SKM-1 treated with dmso at 0.1 percent for 144 hours (cell line): ENCODE measurements around the gene RELN.

Source experiments
- DNase-seq: peaks from one replicate; lab custom pipeline; 2025; ENCODE audit not compliant: unreplicated experiment; lab: John Stamatoyannopoulos, UW

The RELN gene

GRCh38 chr7:103437623-103438022 lies 551.8 kb downstream of the RELN start:
- DNase-seq, result no peak

DNA sequence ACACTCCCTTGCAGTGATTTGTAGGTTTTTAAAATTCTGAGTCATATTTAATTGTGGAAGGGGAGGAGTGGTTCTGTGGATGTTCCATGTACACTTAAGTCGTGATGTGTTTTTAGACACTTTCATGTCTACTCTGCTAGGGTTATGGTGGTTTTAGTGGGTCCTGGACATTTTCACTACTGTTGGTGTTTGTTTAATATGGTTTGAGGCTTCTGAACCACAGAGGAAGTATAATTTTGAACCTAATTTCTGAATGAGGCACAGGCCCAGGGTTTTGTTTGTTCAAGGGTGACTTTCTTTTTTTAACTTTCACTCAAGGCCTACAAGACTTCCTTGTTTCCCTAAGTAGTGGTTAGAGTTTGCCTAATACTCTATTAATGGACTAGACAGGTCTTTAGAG lies 556.7 kb downstream of the RELN start:
- DNase-seq, result no peak

GRCh38 chr7:103425177-103425576 lies 564.3 kb downstream of the RELN start:
- no peak for DNase-seq

DNA sequence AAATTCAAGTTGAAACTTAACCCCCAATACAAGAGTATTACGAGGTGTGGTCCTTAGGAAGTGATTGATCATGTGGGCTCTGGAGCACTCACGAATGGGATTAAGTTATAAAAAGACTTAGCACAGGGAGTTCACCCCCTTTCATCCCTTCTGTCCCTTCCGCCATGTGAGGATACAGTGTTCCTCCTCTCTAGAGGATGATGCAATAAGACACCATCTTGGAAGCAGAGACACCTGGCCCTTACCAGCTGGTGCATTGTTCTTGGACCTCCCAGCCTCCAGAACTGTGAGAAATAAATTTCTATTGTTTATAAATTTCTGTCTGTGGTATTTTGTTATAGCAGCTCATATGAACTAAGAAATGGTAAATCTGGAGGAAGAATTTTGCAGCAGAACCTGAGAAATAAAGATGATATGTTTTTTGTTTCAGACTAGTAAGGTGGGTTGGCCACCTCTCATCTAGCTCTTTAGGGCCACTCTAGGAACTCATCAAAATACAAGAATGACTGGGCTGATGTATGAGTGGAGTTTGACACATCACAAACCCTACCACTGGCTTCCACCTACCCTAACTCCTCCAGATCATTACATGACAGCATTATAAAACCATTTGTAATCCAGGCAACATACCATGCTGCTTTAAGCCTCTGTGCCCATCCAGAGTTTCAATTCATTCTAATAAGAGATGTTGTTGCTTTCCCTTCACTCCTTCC lies 565.8 kb downstream of the RELN start:
- DNase-seq, result no peak
